AG09319 (cell line): ENCODE results near the gene SLC19A1.

Source experiments
- DNase-seq: peaks from one replicate; pipeline ENCODE4 v3.0.0-alpha.2; 2010; ENCODE audit warnings: low read depth; ENCODE audit errors: extremely low read depth
- TF ChIP-seq, protein P1 (sequence below): IDR thresholded peaks from 2 replicates; pipeline ENCODE4 v1.5.1; 2011; ENCODE audit warnings: low read depth, mild to moderate bottlenecking, inconsistent platforms, low read length, moderate library complexity

The SLC19A1 gene

GRCh38 chr21:45466330-45467220 is 75.7 kb downstream of the SLC19A1 start:
- DNase-seq, result no peak
- TF ChIP-seq, protein P1, sequence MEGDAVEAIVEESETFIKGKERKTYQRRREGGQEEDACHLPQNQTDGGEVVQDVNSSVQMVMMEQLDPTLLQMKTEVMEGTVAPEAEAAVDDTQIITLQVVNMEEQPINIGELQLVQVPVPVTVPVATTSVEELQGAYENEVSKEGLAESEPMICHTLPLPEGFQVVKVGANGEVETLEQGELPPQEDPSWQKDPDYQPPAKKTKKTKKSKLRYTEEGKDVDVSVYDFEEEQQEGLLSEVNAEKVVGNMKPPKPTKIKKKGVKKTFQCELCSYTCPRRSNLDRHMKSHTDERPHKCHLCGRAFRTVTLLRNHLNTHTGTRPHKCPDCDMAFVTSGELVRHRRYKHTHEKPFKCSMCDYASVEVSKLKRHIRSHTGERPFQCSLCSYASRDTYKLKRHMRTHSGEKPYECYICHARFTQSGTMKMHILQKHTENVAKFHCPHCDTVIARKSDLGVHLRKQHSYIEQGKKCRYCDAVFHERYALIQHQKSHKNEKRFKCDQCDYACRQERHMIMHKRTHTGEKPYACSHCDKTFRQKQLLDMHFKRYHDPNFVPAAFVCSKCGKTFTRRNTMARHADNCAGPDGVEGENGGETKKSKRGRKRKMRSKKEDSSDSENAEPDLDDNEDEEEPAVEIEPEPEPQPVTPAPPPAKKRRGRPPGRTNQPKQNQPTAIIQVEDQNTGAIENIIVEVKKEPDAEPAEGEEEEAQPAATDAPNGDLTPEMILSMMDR, result no peak

DNA sequence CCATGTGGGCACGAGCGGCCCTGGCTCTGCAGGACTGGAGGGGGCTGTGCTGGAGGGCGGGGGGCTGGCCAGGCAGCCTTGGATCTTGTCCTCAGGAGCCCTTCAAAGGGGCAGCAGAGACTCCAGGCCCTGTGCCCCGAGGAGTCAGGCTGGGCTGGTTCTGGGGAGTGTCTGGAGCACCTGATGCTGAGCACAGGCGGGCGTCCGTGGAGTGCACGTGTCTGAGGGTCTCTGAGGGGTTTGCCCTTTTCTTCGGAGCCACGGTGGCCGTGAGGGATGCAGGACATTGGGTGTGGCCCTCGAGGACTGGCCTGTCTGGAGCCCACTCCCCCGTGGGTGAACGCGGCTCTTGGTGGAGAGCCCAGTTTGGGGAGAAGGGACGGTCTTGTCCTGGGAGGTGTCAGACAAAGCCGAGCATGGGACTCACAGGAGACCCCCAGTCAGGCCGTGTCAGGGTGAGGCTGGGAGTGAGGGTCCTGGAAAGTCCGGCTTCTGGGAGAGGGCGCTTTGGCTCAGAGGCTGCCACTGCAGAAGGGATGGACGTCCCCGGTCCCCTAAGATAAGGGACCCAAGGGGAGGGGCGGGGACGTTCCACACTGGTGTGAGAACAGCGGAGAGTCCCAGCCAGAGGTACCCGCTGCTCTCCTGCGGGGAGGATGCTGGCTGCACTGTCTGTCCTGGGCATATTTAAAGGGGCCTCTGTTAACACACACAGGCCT is 76.5 kb downstream of the SLC19A1 start:
- TF ChIP-seq, protein P1, result no peak

GRCh38 chr21:45465105-45465504 is 77.1 kb downstream of the SLC19A1 start:
- DNase-seq, result no peak
- TF ChIP-seq, protein P1, result no peak

More for the DNA sequence above, 76.5 kb downstream of the SLC19A1 start:
- no peak for DNase-seq

DNA sequence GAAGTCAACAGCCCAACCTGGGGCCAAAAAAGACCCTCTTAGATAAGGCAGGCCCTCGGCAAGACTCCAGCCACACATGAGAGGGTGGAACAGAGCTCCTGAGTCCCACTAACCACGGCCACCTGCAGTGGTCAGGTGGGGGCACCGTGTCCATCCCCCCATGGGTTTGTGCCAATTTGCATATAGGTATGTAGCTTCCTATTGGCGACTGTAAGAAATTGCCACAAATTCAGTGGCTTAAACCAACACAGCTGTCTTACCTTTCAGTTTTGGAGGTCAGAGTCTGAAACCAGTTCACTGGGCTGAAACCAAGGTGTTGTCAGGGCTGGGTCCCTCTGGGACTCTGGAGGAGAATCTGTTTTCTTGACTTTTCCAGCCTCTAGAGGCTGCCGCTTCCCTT is 77.9 kb downstream of the SLC19A1 start:
- no peak for DNase-seq

GRCh38 chr21:45463871-45464270 is 78.4 kb downstream of the SLC19A1 start:
- TF ChIP-seq, protein P1, result no peak
- no peak for DNase-seq

More for the DNA sequence above, 77.9 kb downstream of the SLC19A1 start:
- TF ChIP-seq, protein P1, result no peak

DNA sequence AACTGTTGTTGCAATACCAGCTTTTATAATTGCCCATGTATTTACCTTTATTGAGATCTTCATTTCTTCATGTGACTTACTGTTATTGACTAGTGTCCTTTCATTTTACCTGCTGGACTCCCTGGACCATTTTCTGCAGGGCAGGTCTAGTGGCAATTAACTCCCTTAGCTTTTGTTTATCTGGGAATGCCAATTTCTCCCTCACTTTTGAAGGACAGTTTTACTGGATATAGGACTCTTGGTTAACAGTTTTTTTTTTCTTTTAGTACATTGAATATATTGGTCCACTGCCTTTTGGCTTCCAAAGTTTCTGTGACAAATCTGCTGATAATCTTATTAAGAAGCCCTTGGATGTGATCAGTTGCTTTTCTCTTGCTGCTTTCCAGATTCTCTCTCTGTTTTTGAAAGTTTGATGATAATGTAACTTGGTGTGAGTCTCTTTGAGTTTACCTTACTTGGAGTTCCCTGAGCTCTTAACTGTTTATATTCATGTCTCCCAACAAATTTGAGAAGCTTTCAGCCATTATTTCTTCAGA is 80.4 kb downstream of the SLC19A1 start:
- TF ChIP-seq, protein P1, result no peak
- DNase-seq, result no peak

DNA sequence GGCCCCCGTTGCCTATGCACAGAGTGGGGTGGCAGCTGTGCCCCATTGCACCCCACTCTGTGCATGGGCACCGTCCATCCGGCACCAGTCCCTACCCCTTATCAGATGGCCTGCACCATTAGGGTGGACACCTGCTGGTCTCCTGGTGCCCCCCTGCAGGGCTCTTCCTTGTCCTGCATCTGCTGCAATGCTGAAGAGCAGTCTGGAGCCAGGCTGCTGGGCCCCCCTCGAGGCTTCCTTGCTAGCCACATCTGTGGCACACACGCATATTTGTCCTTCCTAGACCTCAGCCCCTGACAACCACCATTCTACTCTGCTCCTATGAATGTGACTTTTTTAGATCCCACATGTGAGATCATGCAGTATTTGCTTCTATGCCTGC is 80.9 kb downstream of the SLC19A1 start:
- no peak for DNase-seq
- TF ChIP-seq, protein P1, result no peak
